Testis (tissue), 3 donors: Measurements from ENCODE around the gene CENPM. TPM values are rescaled to one million over a fixed set of nuclear protein-coding genes. Genes with fewer than 3 reads are reported as not detected.
A peak's percentile ranks its signal among the peaks of the same experiment; 100 is the strongest.

Source experiments
- DNase-seq: peaks from one replicate; pipeline ENCODE4 v3.0.0-alpha.2; 2019
- H3K27ac ChIP-seq, 2 donors: fragments of 200-600 bp; sonication (generic); one replicate each; pipeline ENCODE4 v1.5.1; 2019
- H3K27me3 ChIP-seq: fragments of 200-600 bp; sonication (generic); one replicate; pipeline ENCODE4 v1.5.1; 2019
- H3K36me3 ChIP-seq: fragments of 200-600 bp; sonication (generic); one replicate; pipeline ENCODE4 v1.5.1; 2017; ENCODE audit warnings: low read depth; ENCODE audit errors: missing control alignments
- H3K4me1 ChIP-seq: fragments of 200-600 bp; sonication (generic); one replicate; pipeline ENCODE4 v1.5.1; 2019
- H3K4me3 ChIP-seq, 2 donors: fragments of 200-600 bp; sonication (generic); one replicate each; pipeline ENCODE4 v1.5.1; 2017 to 2019
- H3K9me3 ChIP-seq: fragments of 200-600 bp; sonication (generic); one replicate; pipeline ENCODE4 v1.5.1; 2017
- CTCF ChIP-seq, 3 experiments: fragments of 450-650 bp in 2 of 3; fragments of 200-600 bp in 1 of 3; sonication (generic) in 1 of 3; IDR thresholded peaks; one replicate each; pipeline ENCODE4 v1.5.1; 2016 to 2019; ENCODE audit warnings: antibody characterized with exemption in 3 of 3, mild to moderate bottlenecking in 2 of 3, moderate library complexity in 1 of 3
- POLR2A ChIP-seq: fragments of 450-650 bp; IDR thresholded peaks from one replicate; pipeline ENCODE4 v1.6.1; 2017; ENCODE audit warnings: antibody characterized with exemption, mild to moderate bottlenecking, moderate library complexity
- WGBS, 2 donors: methylation state at CpG; one replicate each; pipeline ENCODE4 v1.1.5; 2018; 5-methylcytosine and 5-hydroxymethylcytosine counted together
- intact Hi-C: fragments of 100-400 bp; cut with DNase I; formaldehyde crosslinking; loops from one replicate; pipeline ENCODE4 v1.15.1; 2023; ENCODE audit warnings: low total_unique reads
- polyA plus RNA-seq: library from polyadenylated mRNA; stranded (reverse); fragments of 350-450 nt; fragmentation: Illumina TruSeq; extraction: RNeasy Lipid Tissue Mini Kit (QIAGEN cat#74804); gene quantifications from one replicate; pipeline ENCODE4 v1.2.3, GENCODE V29; 2014; ENCODE audit warnings: low read depth, low replicate concordance; ENCODE audit not compliant: insufficient read depth
- total RNA-seq, 2 donors: library from RNA; depleted of rRNA; stranded (reverse); fragments of >200 nt; gene quantifications; one replicate each; pipeline ENCODE4 v1.2.3, GENCODE V29; 2016

CENPM gene
- total and polyA plus RNA-seq, 3 donors from 2014 or later: 15.5 to 28.2 (median 15.7) TPM

DNA sequence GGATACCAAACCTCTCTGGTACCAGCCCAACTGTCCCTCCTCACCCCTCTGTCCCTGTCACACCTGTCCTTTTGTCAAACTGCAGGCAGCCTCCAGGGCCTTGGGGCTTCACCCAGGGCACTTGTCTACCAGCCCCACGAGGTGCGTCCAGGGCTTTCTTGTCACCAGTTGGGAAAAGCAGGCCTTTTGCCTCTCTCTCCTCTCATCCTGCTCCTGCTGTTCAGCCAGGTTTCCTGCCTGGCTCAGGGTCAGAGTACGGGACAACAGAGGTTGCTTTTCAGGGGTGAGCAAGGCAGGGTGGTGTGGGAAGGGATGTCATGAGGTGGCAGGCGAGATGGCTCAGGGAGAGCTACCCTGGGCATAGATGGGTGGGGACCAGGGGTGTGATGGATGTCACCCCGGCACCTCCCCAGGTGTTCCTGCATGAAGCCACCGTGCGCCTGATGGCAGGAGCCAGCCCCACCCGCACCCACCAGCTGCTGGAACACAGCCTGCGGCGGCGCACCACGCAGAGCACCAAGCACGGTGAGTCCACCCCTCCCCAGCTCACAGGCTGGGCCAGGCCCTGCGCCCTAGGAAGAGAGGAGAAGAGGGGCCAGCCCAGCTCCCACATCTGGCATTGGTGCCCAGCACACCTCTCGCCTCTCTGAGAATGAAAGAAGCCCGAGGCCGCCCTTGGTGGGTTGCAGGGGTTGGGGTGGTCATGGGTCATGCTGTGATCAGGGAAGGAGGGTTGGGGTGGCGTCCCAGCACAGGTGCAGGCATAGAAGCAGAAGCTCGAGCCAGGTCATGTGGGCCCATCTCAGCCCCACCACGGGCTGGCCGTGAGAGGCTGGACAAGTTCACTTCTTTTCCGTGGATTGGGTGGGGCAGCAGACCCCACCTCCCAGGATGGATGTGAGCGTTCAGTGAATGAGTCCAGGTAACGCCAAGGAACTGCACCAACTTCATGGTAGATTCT is 42.2 kb downstream of the CENPM start:
- intact Hi-C loops: no loop called here
- DNase-seq: no peak
- Histone ChIP-seq H3K9me3 (no peaks in the 10 kb centered on the region), H3K27me3 (no peaks in the 10 kb centered on the region), H3K4me1 (no peaks in the 10 kb centered on the region), H3K36me3 (no peaks in the 10 kb centered on the region), H3K4me3 (no peak overlapping the region), H3K27ac (no peak overlapping the region)
- WGBS, 2 donors: 90 to 94% methylated on average over 9 to 19 of the region's 24 CpGs
- no peak for TF ChIP-seq POLR2A
- TF ChIP-seq CTCF (IDR thresholded peaks at IDR 0.05): no peak

DNA sequence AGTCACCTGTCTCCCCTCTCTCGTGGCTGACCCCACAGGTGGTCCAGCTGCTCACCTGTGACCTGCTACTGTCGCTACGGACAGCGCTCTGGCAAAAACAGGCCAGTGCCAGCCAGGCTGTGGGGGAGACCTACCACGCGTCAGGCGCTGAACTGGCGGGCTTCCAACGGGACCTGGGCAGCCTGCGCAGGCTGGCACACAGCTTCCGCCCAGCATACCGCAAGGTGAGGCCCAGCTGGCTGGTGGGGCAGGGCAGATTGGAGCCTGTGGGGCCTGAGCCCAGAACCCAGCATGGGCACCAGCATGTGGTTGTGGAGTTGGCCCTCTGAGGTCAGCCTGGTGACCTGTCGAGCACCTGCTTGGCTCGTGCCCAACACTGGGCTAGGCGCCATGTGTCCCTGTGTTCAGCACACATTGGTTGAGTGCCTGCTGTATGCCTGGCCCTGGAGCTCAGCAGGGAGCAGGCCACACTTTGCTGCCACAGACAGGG is 44.0 kb downstream of the CENPM start:
- TF ChIP-seq POLR2A (no peak), CTCF (IDR thresholded peaks at IDR 0.05) (no peak)

DNA sequence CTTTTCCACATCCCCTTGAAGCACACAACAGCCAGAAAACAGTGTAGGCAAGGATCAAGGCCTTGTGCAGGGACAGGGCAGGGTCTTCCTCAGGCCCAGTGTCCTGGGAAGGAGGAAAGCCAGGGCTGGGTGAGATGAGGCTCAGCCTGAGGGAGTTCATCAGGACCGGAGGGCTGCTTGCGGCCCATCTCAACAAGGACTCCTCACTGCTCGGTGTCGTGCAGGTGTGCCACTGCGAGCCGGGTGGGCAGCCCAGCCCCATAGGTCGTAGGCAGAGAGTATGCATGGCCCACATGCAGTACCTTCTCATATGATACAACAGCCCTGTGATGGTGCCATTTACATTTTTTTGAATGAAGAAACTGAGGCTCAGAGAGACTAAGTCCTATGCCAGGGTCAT is 44.9 kb downstream of the CENPM start:
- TF ChIP-seq CTCF (IDR thresholded peaks at IDR 0.05) (no peak), POLR2A (no peak)
- Histone ChIP-seq H3K4me1 (no peaks in the 10 kb centered on the region), H3K27ac (no peak overlapping the region), H3K9me3 (no peaks in the 10 kb centered on the region), H3K36me3 (no peaks in the 10 kb centered on the region), H3K27me3 (no peaks in the 10 kb centered on the region), H3K4me3 (no peak overlapping the region)
- DNase-seq: no peak
- 95% methylated on average over 7 of the region's 7 CpGs for WGBS, 2 donors
- intact Hi-C loops: no loop called here

More for the DNA sequence above, 44.0 kb downstream of the CENPM start:
- intact Hi-C loops: no loop called here
- Histone ChIP-seq H3K27me3 (no peaks in the 10 kb centered on the region), H3K36me3 (no peaks in the 10 kb centered on the region), H3K27ac (no peak overlapping the region), H3K4me3 (no peak overlapping the region), H3K4me1 (no peaks in the 10 kb centered on the region), H3K9me3 (no peaks in the 10 kb centered on the region)
- WGBS, 2 donors: 74 to 100% methylated on average over 3 to 15 of the region's 15 CpGs
- peak; percentile 84 for DNase-seq

DNA sequence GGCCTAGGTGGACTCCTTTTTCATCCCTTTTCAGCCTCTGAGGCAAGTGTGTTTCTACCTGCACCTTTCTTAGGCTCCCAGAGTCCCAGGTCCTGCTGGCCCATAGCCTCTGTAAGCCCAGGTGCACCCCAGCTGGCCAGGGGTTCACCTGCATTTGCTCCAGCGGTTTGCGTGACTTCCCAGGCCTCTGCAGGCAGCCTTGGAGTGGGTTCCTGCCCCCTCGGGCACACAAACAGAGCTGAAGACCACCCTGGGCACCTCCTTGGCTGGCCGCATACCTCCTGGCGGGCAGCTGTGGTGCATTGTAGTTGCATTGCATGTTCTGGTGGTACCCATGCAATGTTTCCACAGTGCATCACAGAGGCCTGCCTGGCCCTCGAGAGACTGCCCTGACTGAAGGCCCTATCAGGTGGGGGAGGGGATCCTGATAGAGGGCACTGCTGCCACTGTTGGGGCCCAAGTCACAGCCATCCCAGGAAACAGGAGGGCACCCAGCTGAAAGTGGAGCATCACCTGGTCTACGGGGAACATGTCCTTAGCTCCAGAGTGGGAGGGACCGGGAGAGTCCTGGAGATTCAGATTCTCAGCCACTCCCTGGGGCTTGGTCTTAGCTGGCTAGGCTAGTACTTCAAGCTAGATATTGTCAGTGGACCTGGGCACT is 46.2 kb downstream of the CENPM start:
- TF ChIP-seq POLR2A: no peak
- no peak for TF ChIP-seq CTCF (IDR thresholded peaks at IDR 0.05)
- no peak overlapping the region for H3K4me3 ChIP-seq

More for the DNA sequence above, 46.2 kb downstream of the CENPM start:
- Histone ChIP-seq H3K9me3 (no peaks in the 10 kb centered on the region), H3K36me3 (no peaks in the 10 kb centered on the region), H3K4me1 (no peaks in the 10 kb centered on the region), H3K27me3 (no peaks in the 10 kb centered on the region), H3K27ac (no peak overlapping the region)
- DNase-seq: no peak
- 91 to 100% methylated on average over 4 to 8 of the region's 8 CpGs for WGBS, 2 donors
- intact Hi-C loops: no loop called here
